Aorta (tissue), 5 donors: Measurements from ENCODE around the gene SRRT. TPM values are rescaled to one million over a fixed set of nuclear protein-coding genes. Genes with fewer than 3 reads are reported as not detected.

Experiments
- ATAC-seq: fragments of 200-7000 bp; cut with Tn5 transposase; one replicate; pipeline ENCODE4 v1.9.1; 2022; ENCODE audit warnings: moderate library complexity; ENCODE audit not compliant: low FRiP score
- DNase-seq, 2 donors: peaks; one replicate each; pipeline ENCODE4 v3.0.0-alpha.2; 2020
- H3K27ac ChIP-seq, 2 donors: one replicate each; pipeline ENCODE4 v1.5.1; 2013; ENCODE audit warnings: low read length in 2 of 2, mild to moderate bottlenecking in 2 of 2, moderate library complexity in 2 of 2, control low read depth in 1 of 2, inconsistent platforms in 1 of 2, low read depth in 1 of 2
- H3K27me3 ChIP-seq, 2 donors: one replicate each; pipeline ENCODE4 v1.6.1; 2013; ENCODE audit warnings: control low read depth in 1 of 2, low read length in 1 of 2, mild to moderate bottlenecking in 1 of 2, moderate library complexity in 1 of 2; ENCODE audit not compliant: insufficient read depth in 2 of 2, control insufficient read depth in 1 of 2
- H3K36me3 ChIP-seq, 2 donors: one replicate each; pipeline ENCODE4 v1.6.1; 2013; ENCODE audit warnings: control low read depth in 1 of 2, low read length in 1 of 2, mild to moderate bottlenecking in 1 of 2; ENCODE audit not compliant: insufficient read depth in 2 of 2, control insufficient read depth in 1 of 2
- H3K4me1 ChIP-seq, 2 donors: one replicate each; pipeline ENCODE4 v1.6.1; 2013; ENCODE audit warnings: low read length in 2 of 2, control low read depth in 1 of 2, mild to moderate bottlenecking in 1 of 2, moderate library complexity in 1 of 2; ENCODE audit not compliant: insufficient read depth in 2 of 2, control insufficient read depth in 1 of 2
- H3K4me3 ChIP-seq, 2 donors: one replicate each; pipeline ENCODE4 v1.5.1; 2013; ENCODE audit warnings: low read length in 2 of 2, control low read depth in 1 of 2, mild to moderate bottlenecking in 1 of 2
- H3K9me3 ChIP-seq: one replicate; pipeline ENCODE4 v1.6.1; 2013; ENCODE audit warnings: mild to moderate bottlenecking, low read length; ENCODE audit not compliant: control insufficient read depth
- WGBS, 2 donors: extraction: QIAGEN DNeasy Blood & Tissue Kit; methylation state at CpG; one replicate each; pipeline ENCODE4 v1.1.7; 2013; 5-methylcytosine and 5-hydroxymethylcytosine counted together
- intact Hi-C, 2 donors: fragments of 100-400 bp; cut with DNase I; formaldehyde crosslinking; loops; one replicate each; pipeline versions ENCODE4 v1.14.2 to v1.15.0; 2022
- polyA plus RNA-seq, 2 donors: library from polyadenylated mRNA; stranded (reverse); fragments of 200-250 nt; gene quantifications; one replicate each; pipeline ENCODE4 v1.2.3, GENCODE V29; 2013
- total RNA-seq, 2 donors: library from RNA; stranded (reverse); fragmentation: NEBNext Ultra II Directional; extraction: Animal tissue kit (Norgen Biotek cat#: 25700); gene quantifications; one replicate each; pipeline ENCODE4 v1.2.1, GENCODE V29; 2021
- donor health status: healthy with polysubstance abuse.
- donor health status: Bipolar disorder and iron deficiency.
- donor health status: DM: no; HTN: no; CAD: no.
- donor health status: DM: no; HTN: no; CAD: no.
- donor health status: DM: yes; HTN: yes; CAD: no.

The SRRT gene
- total and polyA plus RNA-seq, 4 donors: 22.2 to 151 (median 107) TPM

GRCh38 chr7:100882785-100883526 is 8.1 kb downstream of the SRRT start:
- Histone ChIP-seq H3K27me3 (no peaks in the 10 kb centered on the region), H3K9me3 (no peaks in the 10 kb centered on the region), H3K36me3 (peaks cover 2 to 14% of the 10 kb centered on the region in 2 donors), H3K4me1 (no peaks in the 10 kb centered on the region), H3K4me3 (no peak overlapping the region), H3K27ac (no peak overlapping the region)
- WGBS, 2 donors: 83 to 87% methylated on average over 22 to 24 of the region's 24 CpGs
- DNase-seq (no peak), ATAC-seq (no peak)
- intact Hi-C loops: no loop called here

GRCh38 chr7:100884736-100885439 is 10.0 kb downstream of the SRRT start:
- no peak overlapping the region for H3K4me3 ChIP-seq
- H3K27ac ChIP-seq: no peak overlapping the region

GRCh38 chr7:100885440-100886141 is 10.7 kb downstream of the SRRT start:
- DNase-seq (no peak), ATAC-seq (no peak)
- Histone ChIP-seq H3K4me3 (no peak overlapping the region), H3K27ac (no peak overlapping the region), H3K36me3 (peaks cover 2 to 14% of the 10 kb centered on the region in 2 donors), H3K4me1 (no peaks in the 10 kb centered on the region), H3K9me3 (no peaks in the 10 kb centered on the region), H3K27me3 (no peaks in the 10 kb centered on the region)
- intact Hi-C loops: no loop called here
- WGBS, 2 donors: 79 to 82% methylated on average over 22 of the region's 22 CpGs

More at GRCh38 chr7:100884736-100885439, 10.0 kb downstream of the SRRT start:
- DNase-seq (no peak), ATAC-seq (no peak)
- Histone ChIP-seq H3K27me3 (no peaks in the 10 kb centered on the region), H3K9me3 (no peaks in the 10 kb centered on the region), H3K4me1 (no peaks in the 10 kb centered on the region), H3K36me3 (peaks cover 2 to 14% of the 10 kb centered on the region in 2 donors)
- WGBS, 2 donors: 86 to 87% methylated on average over 29 of the region's 29 CpGs
- intact Hi-C loops: no loop called here

- H3K9me3 ChIP-seq: no peaks in the 10 kb centered on the region
- no peak overlapping the region for H3K27ac ChIP-seq
- no peaks in the 10 kb centered on the region for H3K4me1 ChIP-seq
- no peak overlapping the region for H3K4me3 ChIP-seq
- ATAC-seq (no peak), DNase-seq (no peak)
- H3K27me3 ChIP-seq: no peaks in the 10 kb centered on the region
- intact Hi-C loops: no loop called here
- peaks cover 2 to 14% of the 10 kb centered on the region in 2 donors for H3K36me3 ChIP-seq
- WGBS, 2 donors: 85 to 89% methylated on average over 27 of the region's 27 CpGs
These were observed 11.4 kb downstream of the SRRT start for GRCh38 chr7:100886142-100886935.

GRCh38 chr7:100886936-100887515 is 12.1 kb downstream of the SRRT start:
- Histone ChIP-seq H3K4me3 (no peak overlapping the region), H3K27ac (no peak overlapping the region), H3K36me3 (peaks cover 2 to 14% of the 10 kb centered on the region in 2 donors), H3K9me3 (no peaks in the 10 kb centered on the region), H3K27me3 (no peaks in the 10 kb centered on the region), H3K4me1 (no peaks in the 10 kb centered on the region)
- no peak for DNase-seq
- 84 to 87% methylated on average over 25 of the region's 25 CpGs for WGBS, 2 donors
- intact Hi-C loops: no loop called here
- no peak for ATAC-seq

GRCh38 chr7:100887516-100888290 is 12.8 kb downstream of the SRRT start:
- H3K4me3 ChIP-seq: no peak overlapping the region
- H3K36me3 ChIP-seq: peaks cover 2 to 14% of the 10 kb centered on the region in 2 donors
- no peak for ATAC-seq
- no peaks in the 10 kb centered on the region for H3K9me3 ChIP-seq
- no peaks in the 10 kb centered on the region for H3K4me1 ChIP-seq
- intact Hi-C loops: no loop called here
- WGBS, 2 donors: 72 to 74% methylated on average over 21 of the region's 21 CpGs
- no peak overlapping the region for H3K27ac ChIP-seq
- no peaks in the 10 kb centered on the region for H3K27me3 ChIP-seq
- no peak for DNase-seq

GRCh38 chr7:100888291-100888987 is 13.5 kb downstream of the SRRT start:
- WGBS, 2 donors: 69 to 71% methylated on average over 18 of the region's 18 CpGs
- no peaks in the 10 kb centered on the region for H3K9me3 ChIP-seq
- peaks cover 2 to 14% of the 10 kb centered on the region in 2 donors for H3K36me3 ChIP-seq
- no peaks in the 10 kb centered on the region for H3K4me1 ChIP-seq
- DNase-seq (no peak), ATAC-seq (no peak)
- H3K4me3 ChIP-seq: no peak overlapping the region
- intact Hi-C loops: no loop called here
- H3K27ac ChIP-seq: no peak overlapping the region
- no peaks in the 10 kb centered on the region for H3K27me3 ChIP-seq
